Measurements from ENCODE around the gene CCDC50.

DNA sequence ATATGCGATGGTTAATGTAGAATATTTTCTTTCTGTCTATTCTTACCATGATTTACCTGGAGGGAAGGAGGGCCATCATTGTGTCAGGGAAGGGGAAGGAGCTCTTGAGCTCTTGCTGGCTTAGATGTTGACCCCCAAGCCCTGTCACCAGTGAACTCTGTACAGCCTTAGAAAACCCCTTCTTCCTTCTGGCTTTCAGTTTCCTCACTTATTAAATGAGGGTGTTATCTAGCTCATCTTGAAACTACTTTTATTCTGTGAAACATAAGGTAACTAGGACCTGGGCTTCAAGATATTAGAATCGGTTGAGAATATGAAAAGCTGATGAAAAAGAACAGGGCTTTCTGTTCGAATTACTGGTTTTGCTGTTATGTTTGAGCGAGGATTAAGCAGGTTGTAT, 26.2 kb downstream of the CCDC50 start:
- TF ChIP-seq CTCF (IDR thresholded peaks at IDR 0.05; ENCODE audit: insufficient read depth, low read length) (no peak), POLR2AphosphoS5 (IDR thresholded peaks at IDR 0.05; ENCODE audit: low read depth) (no peak)
